SK-N-SH (cell line): Measurements from ENCODE around the gene GABRA5.

ENCODE experiments used
- CHD2 ChIP-seq: fragments of 150-350 bp; IDR thresholded peaks from 2 replicates; pipeline ENCODE4 v1.6.1; 2018; ENCODE audit warnings: low read length; ENCODE audit not compliant: partially characterized antibody
- ELF1 ChIP-seq: IDR thresholded peaks from 2 replicates; pipeline ENCODE4 v1.4.0; 2012
- EP300 ChIP-seq, 2 experiments: IDR thresholded peaks; 2 replicates each; pipeline versions ENCODE4 v1.4.0 to v1.6.1; 2012; ENCODE audit warnings: borderline replicate concordance in 1 of 2, low read depth in 1 of 2, low read length in 1 of 2
- MXI1 ChIP-seq: IDR thresholded peaks from 2 replicates; pipeline ENCODE4 v1.6.1; 2012; ENCODE audit warnings: mild to moderate bottlenecking, low read depth, low read length, improper control_type of control experiment
- NFIC ChIP-seq: IDR thresholded peaks from 2 replicates; pipeline ENCODE4 v1.4.0; 2012; ENCODE audit warnings: borderline replicate concordance
- POLR2AphosphoS5 ChIP-seq: IDR thresholded peaks from 2 replicates; pipeline ENCODE4 v1.6.1; 2012; ENCODE audit warnings: low read depth, low read length
- RAD21 ChIP-seq: IDR thresholded peaks from 2 replicates; pipeline ENCODE4 v1.6.1; 2012; ENCODE audit warnings: mild to moderate bottlenecking, low read length
- SIN3A ChIP-seq: IDR thresholded peaks from 2 replicates; pipeline ENCODE4 v1.6.1; 2012; ENCODE audit warnings: low read depth, mild to moderate bottlenecking, low read length, moderate library complexity, borderline replicate concordance
- TF ChIP-seq, protein P1 (sequence below): fragments of 200-600 bp; sonication (generic); IDR thresholded peaks from 2 replicates; pipeline ENCODE4 v1.6.1; 2017; ENCODE audit warnings: antibody characterized with exemption, mild to moderate bottlenecking, moderate library complexity
- TF ChIP-seq, protein P2 (sequence below): IDR thresholded peaks from 2 replicates; pipeline ENCODE4 v1.4.0; 2012; ENCODE audit warnings: low read depth, borderline replicate concordance
- TF ChIP-seq, protein P3 (sequence below): IDR thresholded peaks from 2 replicates; pipeline ENCODE4 v1.6.1; 2012; ENCODE audit warnings: mild to moderate bottlenecking, low read depth, low read length, moderate library complexity

DNA sequence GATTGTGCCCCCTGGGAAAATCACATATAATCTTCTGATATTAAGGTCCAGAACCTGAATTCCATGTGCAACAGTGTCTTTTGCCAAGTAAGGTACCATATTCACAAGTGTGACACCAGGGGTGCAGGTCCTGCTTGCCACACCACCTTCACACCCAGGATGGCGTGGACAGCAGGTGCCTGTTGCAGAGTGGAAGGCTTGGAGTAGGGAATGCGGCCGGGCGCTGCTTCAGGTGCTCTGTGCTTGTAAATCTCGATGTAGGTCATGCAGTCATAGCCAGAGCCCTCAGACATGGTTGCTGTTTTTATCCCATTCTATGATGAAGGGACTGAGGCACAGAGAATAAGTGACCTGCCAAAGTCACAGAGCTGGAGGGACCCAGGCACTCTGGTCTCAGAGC, 69.6 kb downstream of the GABRA5 start:
- TF ChIP-seq CHD2 (no peak), SIN3A (no peak), NFIC (no peak), ELF1 (no peak), EP300 (IDR thresholded peaks at IDR 0.05; ENCODE audit: borderline replicate concordance in 1 of 2, low read depth in 1 of 2, low read length in 1 of 2) (no peak), RAD21 (no peak), MXI1 (no peak), POLR2AphosphoS5 (no peak)
- TF ChIP-seq, protein P1, sequence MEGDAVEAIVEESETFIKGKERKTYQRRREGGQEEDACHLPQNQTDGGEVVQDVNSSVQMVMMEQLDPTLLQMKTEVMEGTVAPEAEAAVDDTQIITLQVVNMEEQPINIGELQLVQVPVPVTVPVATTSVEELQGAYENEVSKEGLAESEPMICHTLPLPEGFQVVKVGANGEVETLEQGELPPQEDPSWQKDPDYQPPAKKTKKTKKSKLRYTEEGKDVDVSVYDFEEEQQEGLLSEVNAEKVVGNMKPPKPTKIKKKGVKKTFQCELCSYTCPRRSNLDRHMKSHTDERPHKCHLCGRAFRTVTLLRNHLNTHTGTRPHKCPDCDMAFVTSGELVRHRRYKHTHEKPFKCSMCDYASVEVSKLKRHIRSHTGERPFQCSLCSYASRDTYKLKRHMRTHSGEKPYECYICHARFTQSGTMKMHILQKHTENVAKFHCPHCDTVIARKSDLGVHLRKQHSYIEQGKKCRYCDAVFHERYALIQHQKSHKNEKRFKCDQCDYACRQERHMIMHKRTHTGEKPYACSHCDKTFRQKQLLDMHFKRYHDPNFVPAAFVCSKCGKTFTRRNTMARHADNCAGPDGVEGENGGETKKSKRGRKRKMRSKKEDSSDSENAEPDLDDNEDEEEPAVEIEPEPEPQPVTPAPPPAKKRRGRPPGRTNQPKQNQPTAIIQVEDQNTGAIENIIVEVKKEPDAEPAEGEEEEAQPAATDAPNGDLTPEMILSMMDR: no peak
- TF ChIP-seq, protein P2, sequence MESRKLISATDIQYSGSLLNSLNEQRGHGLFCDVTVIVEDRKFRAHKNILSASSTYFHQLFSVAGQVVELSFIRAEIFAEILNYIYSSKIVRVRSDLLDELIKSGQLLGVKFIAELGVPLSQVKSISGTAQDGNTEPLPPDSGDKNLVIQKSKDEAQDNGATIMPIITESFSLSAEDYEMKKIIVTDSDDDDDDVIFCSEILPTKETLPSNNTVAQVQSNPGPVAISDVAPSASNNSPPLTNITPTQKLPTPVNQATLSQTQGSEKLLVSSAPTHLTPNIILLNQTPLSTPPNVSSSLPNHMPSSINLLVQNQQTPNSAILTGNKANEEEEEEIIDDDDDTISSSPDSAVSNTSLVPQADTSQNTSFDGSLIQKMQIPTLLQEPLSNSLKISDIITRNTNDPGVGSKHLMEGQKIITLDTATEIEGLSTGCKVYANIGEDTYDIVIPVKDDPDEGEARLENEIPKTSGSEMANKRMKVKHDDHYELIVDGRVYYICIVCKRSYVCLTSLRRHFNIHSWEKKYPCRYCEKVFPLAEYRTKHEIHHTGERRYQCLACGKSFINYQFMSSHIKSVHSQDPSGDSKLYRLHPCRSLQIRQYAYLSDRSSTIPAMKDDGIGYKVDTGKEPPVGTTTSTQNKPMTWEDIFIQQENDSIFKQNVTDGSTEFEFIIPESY: no peak
- TF ChIP-seq, protein P3, sequence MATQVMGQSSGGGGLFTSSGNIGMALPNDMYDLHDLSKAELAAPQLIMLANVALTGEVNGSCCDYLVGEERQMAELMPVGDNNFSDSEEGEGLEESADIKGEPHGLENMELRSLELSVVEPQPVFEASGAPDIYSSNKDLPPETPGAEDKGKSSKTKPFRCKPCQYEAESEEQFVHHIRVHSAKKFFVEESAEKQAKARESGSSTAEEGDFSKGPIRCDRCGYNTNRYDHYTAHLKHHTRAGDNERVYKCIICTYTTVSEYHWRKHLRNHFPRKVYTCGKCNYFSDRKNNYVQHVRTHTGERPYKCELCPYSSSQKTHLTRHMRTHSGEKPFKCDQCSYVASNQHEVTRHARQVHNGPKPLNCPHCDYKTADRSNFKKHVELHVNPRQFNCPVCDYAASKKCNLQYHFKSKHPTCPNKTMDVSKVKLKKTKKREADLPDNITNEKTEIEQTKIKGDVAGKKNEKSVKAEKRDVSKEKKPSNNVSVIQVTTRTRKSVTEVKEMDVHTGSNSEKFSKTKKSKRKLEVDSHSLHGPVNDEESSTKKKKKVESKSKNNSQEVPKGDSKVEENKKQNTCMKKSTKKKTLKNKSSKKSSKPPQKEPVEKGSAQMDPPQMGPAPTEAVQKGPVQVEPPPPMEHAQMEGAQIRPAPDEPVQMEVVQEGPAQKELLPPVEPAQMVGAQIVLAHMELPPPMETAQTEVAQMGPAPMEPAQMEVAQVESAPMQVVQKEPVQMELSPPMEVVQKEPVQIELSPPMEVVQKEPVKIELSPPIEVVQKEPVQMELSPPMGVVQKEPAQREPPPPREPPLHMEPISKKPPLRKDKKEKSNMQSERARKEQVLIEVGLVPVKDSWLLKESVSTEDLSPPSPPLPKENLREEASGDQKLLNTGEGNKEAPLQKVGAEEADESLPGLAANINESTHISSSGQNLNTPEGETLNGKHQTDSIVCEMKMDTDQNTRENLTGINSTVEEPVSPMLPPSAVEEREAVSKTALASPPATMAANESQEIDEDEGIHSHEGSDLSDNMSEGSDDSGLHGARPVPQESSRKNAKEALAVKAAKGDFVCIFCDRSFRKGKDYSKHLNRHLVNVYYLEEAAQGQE: no peak
